GM19452 (cell line): ENCODE data around the gene COL8A2.
"Not testable (repeated sequence)": the region's sequence is repeated elsewhere in the genome, so short reads cannot be mapped to it uniquely, and the experiment has no call there.

ENCODE experiments used
- ATAC-seq: cut with Tn5 transposase; IDR thresholded peaks from one replicate; pipeline ENCODE4 v1.9.1; 2021; ENCODE audit not compliant: unreplicated experiment

Gene COL8A2

GRCh38 chr1:36125129-36125991, at the start of gene COL8A2:
Gene COL8A2 (minus strand): TSS chr1:36125222. CDS start chr1:36100242, 24,980 bp downstream.
- ATAC-seq = no peak

GRCh38 chr1:36174713-36175112, 49.7 kb upstream of the COL8A2 start:
- no peak for ATAC-seq

- no peak for ATAC-seq
These were observed 48.0 kb upstream of the COL8A2 start for GRCh38 chr1:36172983-36173382.

- no peak for ATAC-seq
These were observed 47.2 kb upstream of the COL8A2 start for GRCh38 chr1:36172017-36172747.

- no peak for ATAC-seq
These were observed 45.8 kb upstream of the COL8A2 start for GRCh38 chr1:36170643-36171412.

- no peak for ATAC-seq
These were observed 43.5 kb upstream of the COL8A2 start for GRCh38 chr1:36168514-36168913.

GRCh38 chr1:36166938-36167905, 42.2 kb upstream of the COL8A2 start:
- ATAC-seq = no peak

- no peak for ATAC-seq
These were observed 41.1 kb upstream of the COL8A2 start for GRCh38 chr1:36166136-36166535.

- no peak for ATAC-seq
These were observed 40.1 kb upstream of the COL8A2 start for GRCh38 chr1:36165145-36165544.

GRCh38 chr1:36164361-36164760, 39.3 kb upstream of the COL8A2 start:
- ATAC-seq = no peak

- ATAC-seq = no peak
These were observed 38.4 kb upstream of the COL8A2 start for GRCh38 chr1:36163426-36163825.

GRCh38 chr1:36162680-36163239, 37.7 kb upstream of the COL8A2 start:
- no peak for ATAC-seq

GRCh38 chr1:36161641-36162531, 36.9 kb upstream of the COL8A2 start:
- no peak for ATAC-seq

- ATAC-seq = no peak
These were observed 36.0 kb upstream of the COL8A2 start for GRCh38 chr1:36160949-36161485.

GRCh38 chr1:36160388-36160948, 35.4 kb upstream of the COL8A2 start:
- ATAC-seq = no peak

GRCh38 chr1:36159614-36160387, 34.8 kb upstream of the COL8A2 start:
- no peak for ATAC-seq

- not testable (repeated sequence) for ATAC-seq
These were observed 33.8 kb upstream of the COL8A2 start for GRCh38 chr1:36158827-36159252.
